Mononuclear cell (primary cell): ENCODE measurements around the gene TRAK1. TPM values are rescaled to one million over a fixed set of nuclear protein-coding genes. Genes with fewer than 3 reads are reported as not detected.

Source experiments
- H3K27me3 ChIP-seq: 2 replicates; pipeline ENCODE4 v1.6.0; 2011; ENCODE audit warnings: low read length, control low read depth; ENCODE audit not compliant: insufficient read depth
- H3K4me1 ChIP-seq: 2 replicates; pipeline ENCODE4 v1.5.1; 2011; ENCODE audit warnings: mild to moderate bottlenecking, low read length, control low read depth; ENCODE audit not compliant: insufficient read depth
- H3K4me3 ChIP-seq: 2 replicates; pipeline ENCODE4 v1.5.1; 2011; ENCODE audit warnings: mild to moderate bottlenecking, low read length, moderate library complexity
- H3K9me3 ChIP-seq: 2 replicates; pipeline ENCODE4 v1.5.1; 2011; ENCODE audit warnings: low read depth, mild to moderate bottlenecking, control low read depth, low read length
- total RNA-seq: library from RNA; depleted of rRNA; stranded (reverse); fragments of >200 nt; gene quantifications from one replicate; pipeline ENCODE4 v1.2.3, GENCODE V29; 2012

The TRAK1 gene
- total RNA-seq, 1 donor: 26.3 TPM

DNA sequence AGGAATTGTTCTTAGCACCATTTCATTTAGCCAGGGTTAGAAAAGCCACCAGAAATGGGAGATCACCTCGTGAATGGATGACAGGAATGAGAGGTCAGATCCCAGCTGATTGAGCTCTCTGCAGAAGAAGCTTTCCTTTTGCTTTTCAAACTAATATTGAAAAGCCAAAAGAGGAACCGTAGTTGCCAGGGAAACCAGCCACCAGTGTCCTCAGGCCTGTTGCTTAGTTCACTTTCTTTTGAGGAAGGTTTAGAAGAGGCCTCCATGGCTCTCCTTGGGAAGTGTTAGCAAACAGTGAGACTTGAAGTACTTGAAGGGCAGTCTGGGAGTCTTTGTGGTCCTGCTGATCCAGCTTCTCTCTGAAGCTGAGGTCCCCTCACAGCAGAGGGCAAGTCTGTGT lies 182.2 kb downstream of the TRAK1 start:
- no peak overlapping the region for H3K4me3 ChIP-seq
- H3K27me3 ChIP-seq: peaks cover 11% of the 10 kb centered on the region
- H3K9me3 ChIP-seq: no peaks in the 10 kb centered on the region
- no peaks in the 10 kb centered on the region for H3K4me1 ChIP-seq

DNA sequence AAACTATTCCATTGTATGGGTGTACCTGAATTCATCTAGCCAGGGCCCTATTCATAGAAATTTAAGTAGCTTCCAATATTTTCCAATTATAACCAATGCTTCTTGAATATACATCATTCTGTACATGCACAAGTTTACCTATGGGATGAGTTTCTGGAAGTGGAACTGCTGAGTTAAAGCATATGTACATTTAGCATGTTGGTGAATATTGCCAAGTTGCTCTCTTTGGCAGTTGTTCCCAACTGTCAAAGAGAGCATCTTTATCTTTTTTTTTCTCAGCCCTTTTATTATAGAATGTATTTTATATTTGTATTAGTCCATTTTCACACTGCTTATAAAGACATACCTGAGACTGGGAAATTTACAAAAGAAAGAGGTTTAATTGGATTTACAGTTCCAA lies 183.1 kb downstream of the TRAK1 start:
- H3K4me1 ChIP-seq: no peaks in the 10 kb centered on the region
- no peaks in the 10 kb centered on the region for H3K9me3 ChIP-seq
- no peak overlapping the region for H3K4me3 ChIP-seq
- H3K27me3 ChIP-seq: peaks cover 2% of the 10 kb centered on the region

DNA sequence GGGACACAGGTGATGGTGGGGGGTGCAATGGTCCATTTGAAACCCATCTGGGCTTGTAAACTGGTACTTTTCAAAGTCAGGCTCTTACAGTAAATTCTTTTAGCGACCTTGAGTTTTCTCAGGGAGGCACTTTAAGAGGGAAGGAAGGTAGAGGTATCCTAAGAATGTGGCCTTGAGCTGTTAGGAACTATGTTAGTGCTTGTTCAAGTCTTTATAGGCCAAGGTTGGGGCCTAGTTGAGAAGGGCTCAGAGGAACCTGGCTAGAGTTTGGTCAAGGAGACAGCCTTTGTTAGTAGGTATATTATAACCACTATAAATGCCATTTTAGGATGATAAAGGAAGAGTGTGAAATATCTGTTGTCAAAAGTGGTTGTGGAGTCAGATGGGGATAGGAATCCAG lies 184.1 kb downstream of the TRAK1 start:
- no peaks in the 10 kb centered on the region for H3K4me1 ChIP-seq
- H3K9me3 ChIP-seq: no peaks in the 10 kb centered on the region
- H3K27me3 ChIP-seq: no peaks in the 10 kb centered on the region
- H3K4me3 ChIP-seq: no peak overlapping the region

Other genes starting within 250 kb of the TRAK1 start
- 42.5 TPM for gene ULK4, start 129.3 kb upstream of the TRAK1 start, total RNA-seq
- not detected for gene CCK, start 174.8 kb downstream of the TRAK1 start, total RNA-seq